Endometrium (tissue), 2 donors: ENCODE measurements around the gene DCHS2.

Source experiments
- FAIRE-seq: peaks from 2 replicates; lab custom pipeline; 2012; peaks lifted over from hg19 to GRCh38; lab: Jason Lieb, UNC
- donor health status: control.
- donor health status: control.

The DCHS2 gene

GRCh38 chr4:154490583-154491340 lies 837 bp downstream of the DCHS2 start:
- FAIRE-seq: no peak

- FAIRE-seq: no peak
Measured at GRCh38 chr4:154490234-154490582, 1.4 kb downstream of the DCHS2 start.

- FAIRE-seq: no peak
Measured at GRCh38 chr4:154489558-154490233, 1.9 kb downstream of the DCHS2 start.

GRCh38 chr4:154487145-154487544 lies 4.5 kb downstream of the DCHS2 start:
- no peak for FAIRE-seq

- no peak for FAIRE-seq
Measured at GRCh38 chr4:154485127-154485773, 6.3 kb downstream of the DCHS2 start.

GRCh38 chr4:154478547-154478946 lies 13.1 kb downstream of the DCHS2 start:
- no peak for FAIRE-seq

- FAIRE-seq: no peak
Measured at GRCh38 chr4:154478128-154478527, 13.5 kb downstream of the DCHS2 start.

GRCh38 chr4:154476232-154476631 lies 15.4 kb downstream of the DCHS2 start:
- no peak for FAIRE-seq

GRCh38 chr4:154475820-154476219 lies 15.8 kb downstream of the DCHS2 start:
- no peak for FAIRE-seq

GRCh38 chr4:154473497-154473896 lies 18.1 kb downstream of the DCHS2 start:
- FAIRE-seq: no peak

- FAIRE-seq: no peak
Measured at GRCh38 chr4:154472858-154473257, 18.7 kb downstream of the DCHS2 start.

GRCh38 chr4:154471526-154472331 lies 19.9 kb downstream of the DCHS2 start:
- FAIRE-seq: no peak

- FAIRE-seq: no peak
Measured at GRCh38 chr4:154471032-154471431, 20.6 kb downstream of the DCHS2 start.

- FAIRE-seq: no peak
Measured at GRCh38 chr4:154467886-154468285, 23.7 kb downstream of the DCHS2 start.

GRCh38 chr4:154466336-154466735 lies 25.3 kb downstream of the DCHS2 start:
- FAIRE-seq: no peak

- no peak for FAIRE-seq
Measured at GRCh38 chr4:154465085-154465484, 26.5 kb downstream of the DCHS2 start.

GRCh38 chr4:154464654-154465053 lies 26.9 kb downstream of the DCHS2 start:
- FAIRE-seq: no peak

- no peak for FAIRE-seq
Measured at GRCh38 chr4:154462081-154462810, 29.4 kb downstream of the DCHS2 start.

GRCh38 chr4:154457471-154457870 lies 34.1 kb downstream of the DCHS2 start:
- no peak for FAIRE-seq

- no peak for FAIRE-seq
Measured at GRCh38 chr4:154456889-154457288, 34.7 kb downstream of the DCHS2 start.

- FAIRE-seq: no peak
Measured at GRCh38 chr4:154456240-154456639, 35.4 kb downstream of the DCHS2 start.

GRCh38 chr4:154455111-154455510 lies 36.5 kb downstream of the DCHS2 start:
- no peak for FAIRE-seq
